ENCODE measurements around the gene FFAR2. TPM values are rescaled to one million over a fixed set of nuclear protein-coding genes. Genes with fewer than 3 reads are reported as not detected.
A peak's percentile ranks its signal among the peaks of the same experiment; 100 is the strongest.
"Not testable (repeated sequence)": the region's sequence is repeated elsewhere in the genome, so short reads cannot be mapped to it uniquely, and the experiment has no call there.

FFAR2 gene
- total RNA-seq, 1 donor from 2014 or later, result 0.32 TPM

GRCh38 chr19:35445826-35446593, 2.0 kb upstream of the FFAR2 start:
- intact Hi-C loops (cut with DNase I), result no loop called here
- ATAC-seq (no peak), DNase-seq (ENCODE audit: missing footprints) (no peak)

DNA sequence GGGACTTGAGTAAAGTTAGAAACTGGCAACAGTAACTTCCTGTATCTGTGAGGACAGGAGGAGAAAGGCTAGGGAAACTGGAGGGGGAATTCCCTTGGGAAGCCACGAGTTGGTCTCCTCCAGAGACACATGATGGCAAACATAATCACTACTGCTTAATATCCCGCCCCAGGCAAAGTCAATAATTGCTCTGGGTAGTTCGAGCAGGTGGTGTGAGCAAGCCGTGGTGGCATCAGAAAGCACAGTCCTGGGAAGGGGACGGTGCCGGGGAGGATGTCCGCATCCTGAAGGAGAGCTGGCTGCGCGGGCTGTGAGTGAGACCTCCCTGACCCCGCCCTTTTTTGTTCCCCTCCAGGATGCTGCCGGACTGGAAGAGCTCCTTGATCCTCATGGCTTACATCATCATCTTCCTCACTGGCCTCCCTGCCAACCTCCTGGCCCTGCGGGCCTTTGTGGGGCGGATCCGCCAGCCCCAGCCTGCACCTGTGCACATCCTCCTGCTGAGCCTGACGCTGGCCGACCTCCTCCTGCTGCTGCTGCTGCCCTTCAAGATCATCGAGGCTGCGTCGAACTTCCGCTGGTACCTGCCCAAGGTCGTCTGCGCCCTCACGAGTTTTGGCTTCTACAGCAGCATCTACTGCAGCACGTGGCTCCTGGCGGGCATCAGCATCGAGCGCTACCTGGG, 1.4 kb downstream of the FFAR2 start:
- ATAC-seq (no peak), DNase-seq (ENCODE audit: missing footprints) (no peak)
- intact Hi-C loops (cut with DNase I), result no loop called here

GRCh38 chr19:35451338-35452096, 3.5 kb downstream of the FFAR2 start:
- ATAC-seq, result no peak
- intact Hi-C loops (cut with DNase I), result no loop called here
- no peak for DNase-seq (ENCODE audit: missing footprints)

- intact Hi-C loops (cut with DNase I), result no loop called here
- no peak for DNase-seq (ENCODE audit: missing footprints)
- ATAC-seq, result no peak
These were observed 6.6 kb downstream of the FFAR2 start for GRCh38 chr19:35454663-35455062.

GRCh38 chr19:35455616-35456201, 7.7 kb downstream of the FFAR2 start:
- intact Hi-C loops (cut with DNase I), result no loop called here
- ATAC-seq, result no peak
- DNase-seq (ENCODE audit: missing footprints), result no peak

DNA sequence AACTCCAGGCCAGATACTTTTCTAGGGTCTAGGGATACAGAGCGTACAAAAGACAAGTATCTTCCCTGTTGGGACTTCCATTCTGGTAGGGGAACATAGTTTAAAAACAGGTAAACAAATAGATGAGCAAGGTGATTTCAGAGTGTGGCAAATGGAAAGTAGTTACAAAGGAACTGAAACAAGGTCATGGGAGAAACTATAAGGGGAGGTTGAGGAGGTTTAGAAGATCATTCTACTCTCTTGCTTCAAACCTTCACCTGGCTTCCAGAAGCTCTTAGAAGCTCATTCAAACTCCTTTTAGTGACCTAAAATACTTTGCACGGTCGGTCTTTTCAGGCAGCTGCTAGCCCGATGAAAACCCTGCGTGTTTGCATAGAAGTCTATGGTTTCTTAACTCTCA, 9.1 kb downstream of the FFAR2 start:
- intact Hi-C loops (cut with DNase I), result no loop called here
- DNase-seq (ENCODE audit: missing footprints), result no peak
- no peak for ATAC-seq

DNA sequence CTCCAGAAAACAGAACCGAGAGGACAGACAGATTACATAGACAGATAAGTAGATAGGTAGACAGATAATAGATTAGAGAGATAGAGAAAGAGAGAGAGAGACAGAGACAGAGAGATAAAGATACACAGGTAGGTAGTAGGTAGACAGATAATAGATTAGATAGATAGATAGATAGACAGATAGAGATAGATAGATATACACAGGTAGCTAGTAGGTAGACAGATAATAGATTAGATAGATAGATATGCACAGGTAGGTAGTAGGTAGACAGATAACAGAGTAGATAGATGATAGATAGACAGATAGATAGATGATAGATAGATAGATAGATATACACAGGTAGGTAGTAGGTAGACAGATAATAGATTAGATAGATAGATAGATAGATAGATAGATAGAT, 10.1 kb downstream of the FFAR2 start:
- no peak for ATAC-seq
- intact Hi-C loops (cut with DNase I), result no loop called here
- DNase-seq (ENCODE audit: missing footprints), result no peak

DNA sequence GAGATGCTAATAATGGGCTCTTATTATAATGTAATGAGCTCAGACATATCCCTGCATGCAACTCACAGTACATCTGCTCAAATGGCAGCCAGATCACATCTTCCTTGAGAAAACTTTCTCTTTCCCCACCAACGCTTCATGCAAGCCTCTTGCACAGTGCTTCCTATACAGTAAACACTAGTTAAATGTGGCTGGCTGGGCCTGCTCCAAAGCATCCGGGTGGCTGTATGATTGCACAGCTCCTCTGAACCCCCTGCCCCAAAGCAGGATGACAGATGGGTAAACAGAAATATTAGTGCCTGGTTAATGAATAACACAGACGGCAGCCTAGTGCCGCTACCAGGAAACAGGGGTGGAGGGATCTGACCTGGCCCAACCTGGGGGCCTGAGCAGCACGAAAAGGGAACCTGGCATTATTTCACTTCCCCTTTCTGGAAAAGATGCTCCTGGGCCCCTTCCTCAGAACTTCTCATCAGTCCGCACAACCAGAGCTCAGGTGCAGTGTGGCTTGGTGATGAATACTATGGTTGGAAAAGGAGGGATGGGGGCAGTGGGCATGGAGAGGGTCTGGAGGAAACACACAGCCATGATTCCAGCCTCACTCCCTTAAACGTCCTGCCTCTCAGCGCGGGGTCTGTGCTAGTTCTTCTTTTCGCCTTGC, 10.8 kb downstream of the FFAR2 start:
- DNase-seq (ENCODE audit: missing footprints), result no peak
- intact Hi-C loops (cut with DNase I), result no loop called here
- ATAC-seq, result no peak

- no peak for DNase-seq (ENCODE audit: missing footprints)
- ATAC-seq, result peak; percentile 66
- intact Hi-C loops (cut with DNase I), result no loop called here
These were observed 11.5 kb downstream of the FFAR2 start for GRCh38 chr19:35459414-35460082.

- no peak for ATAC-seq
- intact Hi-C loops (cut with DNase I), result no loop called here
- DNase-seq (ENCODE audit: missing footprints), result no peak
These were observed 12.6 kb downstream of the FFAR2 start for GRCh38 chr19:35460608-35461007.

DNA sequence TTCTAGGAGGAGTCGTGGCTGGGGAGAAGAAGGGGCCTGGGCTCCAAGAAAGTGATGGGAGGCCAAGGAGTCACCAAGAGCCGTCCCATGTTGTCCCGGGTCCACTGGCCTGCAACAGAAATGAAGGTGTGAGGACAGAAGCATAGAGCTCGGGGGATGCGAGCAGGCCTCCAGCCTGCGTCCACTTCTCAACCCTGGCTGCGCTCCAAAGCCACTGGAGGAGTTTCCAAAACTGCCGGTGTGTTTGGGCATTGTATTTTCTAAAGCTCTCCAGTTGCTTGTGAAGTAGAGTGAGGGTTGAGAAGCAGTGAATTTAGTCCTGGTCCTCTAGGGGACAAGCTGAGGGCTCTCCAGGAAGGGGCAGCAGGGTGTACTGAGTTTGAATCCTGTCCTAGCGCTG, 13.0 kb downstream of the FFAR2 start:
- ATAC-seq (no peak), DNase-seq (ENCODE audit: missing footprints) (no peak)
- intact Hi-C loops (cut with DNase I), result no loop called here

- DNase-seq (ENCODE audit: missing footprints); ATAC-seq; intact Hi-C loops (cut with DNase I): not testable (repeated sequence)
These were observed 13.7 kb downstream of the FFAR2 start for GRCh38 chr19:35461788-35462187.

GRCh38 chr19:35462476-35462953, 14.5 kb downstream of the FFAR2 start:
- DNase-seq (ENCODE audit: missing footprints) (no peak), ATAC-seq (peak; percentile 65)
- intact Hi-C loops (cut with DNase I), result no loop called here

DNA sequence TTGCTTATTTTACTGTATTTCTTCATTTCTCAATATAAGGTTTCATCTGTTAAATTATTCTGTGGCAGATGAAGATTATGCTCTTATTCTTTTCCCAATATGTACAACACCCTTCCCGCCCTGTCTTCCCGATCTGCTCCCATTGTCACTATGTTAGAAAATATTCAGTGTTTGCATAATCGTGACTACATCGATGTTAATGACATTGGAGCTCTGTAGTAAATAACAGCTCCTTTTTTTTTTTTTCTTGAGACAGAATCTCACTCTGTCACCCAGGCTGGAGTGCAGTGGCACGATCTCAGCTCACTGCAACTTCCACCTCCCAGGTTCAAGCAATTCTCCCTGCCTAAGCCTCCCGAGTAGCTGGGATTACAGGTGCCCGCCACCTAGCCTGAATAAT, 14.9 kb downstream of the FFAR2 start:
- intact Hi-C loops (cut with DNase I); DNase-seq (ENCODE audit: missing footprints); ATAC-seq: not testable (repeated sequence)

GRCh38 chr19:35466259-35466658, 18.2 kb downstream of the FFAR2 start:
- no peak for DNase-seq (ENCODE audit: missing footprints)
- intact Hi-C loops (cut with DNase I), result no loop called here
- no peak for ATAC-seq

GRCh38 chr19:35468637-35469036, 20.6 kb downstream of the FFAR2 start:
- intact Hi-C loops (cut with DNase I), result loop anchor here (1.0 kb wide), 1 partner anchor 116 kb away; no protein-coding TSS in a partner anchor
- DNase-seq (ENCODE audit: missing footprints), result no peak
- peak; percentile 62 for ATAC-seq

DNA sequence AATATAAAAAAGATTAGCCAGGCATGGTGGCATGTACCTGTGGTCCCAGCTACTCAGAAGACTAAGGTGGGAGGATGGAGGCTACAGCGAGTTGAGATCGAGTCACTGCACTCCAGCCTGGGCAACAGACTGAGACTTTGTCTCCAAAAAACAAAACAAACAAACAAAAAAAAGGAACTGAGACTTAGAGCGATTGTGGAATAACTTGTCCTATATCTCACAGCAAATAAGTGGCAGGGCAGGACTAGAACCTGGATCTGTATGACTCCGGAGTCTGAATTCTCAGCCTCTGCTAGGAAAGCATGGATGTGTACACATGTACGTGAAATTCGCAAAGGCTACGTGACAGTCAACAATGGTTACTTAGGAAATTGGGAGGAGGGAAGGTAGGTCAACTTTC, 22.1 kb downstream of the FFAR2 start:
- intact Hi-C loops (cut with DNase I), result no loop called here
- no peak for ATAC-seq
- DNase-seq (ENCODE audit: missing footprints), result no peak

GRCh38 chr19:35471075-35471474, 23.0 kb downstream of the FFAR2 start:
- ATAC-seq; intact Hi-C loops (cut with DNase I); DNase-seq (ENCODE audit: missing footprints): not testable (repeated sequence)

Measured in Right ventricle myocardium inferior (tissue), 1 donor.